Activated CD8-positive, alpha-beta memory T cell treated with anti-CD3 and anti-CD28 coated beads, Interleukin-2, amount 50 U/mL, for 24 hours (primary cell): ENCODE results near the gene TP63.
"Not testable (repeated sequence)": the region's sequence is repeated elsewhere in the genome, so short reads cannot be mapped to it uniquely, and the experiment has no call there.

ENCODE experiments used
- DNase-seq: peaks from one replicate; pipeline ENCODE4 v3.0.0-alpha.2; 2020; ENCODE audit errors: extremely low read depth

The TP63 gene

GRCh38 chr3:189631373-189631408 lies at the start of gene TP63:
TSS of gene TP63 (plus strand) at chr3:189631389. CDS start at chr3:189631516, 127 bp downstream.
- no peak for DNase-seq

GRCh38 chr3:189582179-189582578 lies 49.0 kb upstream of the TP63 start:
- DNase-seq, result no peak

- DNase-seq, result no peak
Observed at GRCh38 chr3:189584645-189585044, 46.5 kb upstream of the TP63 start.

GRCh38 chr3:189586941-189587663 lies 44.1 kb upstream of the TP63 start:
- no peak for DNase-seq

- DNase-seq, result no peak
Observed at GRCh38 chr3:189587664-189588040, 43.5 kb upstream of the TP63 start.

- no peak for DNase-seq
Observed at GRCh38 chr3:189588070-189588469, 43.1 kb upstream of the TP63 start.

GRCh38 chr3:189588475-189589178 lies 42.6 kb upstream of the TP63 start:
- no peak for DNase-seq

- no peak for DNase-seq
Observed at GRCh38 chr3:189589179-189589569, 42.0 kb upstream of the TP63 start.

- DNase-seq, result no peak
Observed at GRCh38 chr3:189590223-189590622, 41.0 kb upstream of the TP63 start.

GRCh38 chr3:189593581-189593980 lies 37.6 kb upstream of the TP63 start:
- DNase-seq, result no peak

GRCh38 chr3:189596078-189596979 lies 34.9 kb upstream of the TP63 start:
- DNase-seq, result not testable (repeated sequence)

GRCh38 chr3:189597918-189598317 lies 33.3 kb upstream of the TP63 start:
- DNase-seq, result no peak

- DNase-seq, result no peak
Observed at GRCh38 chr3:189598530-189599225, 32.5 kb upstream of the TP63 start.

- DNase-seq, result no peak
Observed at GRCh38 chr3:189602471-189602870, 28.7 kb upstream of the TP63 start.

GRCh38 chr3:189605717-189606116 lies 25.5 kb upstream of the TP63 start:
- no peak for DNase-seq

- no peak for DNase-seq
Observed at GRCh38 chr3:189606774-189607173, 24.4 kb upstream of the TP63 start.

GRCh38 chr3:189612641-189613040 lies 18.5 kb upstream of the TP63 start:
- not testable (repeated sequence) for DNase-seq

GRCh38 chr3:189613122-189613521 lies 18.1 kb upstream of the TP63 start:
- DNase-seq, result no peak

- no peak for DNase-seq
Observed at GRCh38 chr3:189621948-189622603, 9.1 kb upstream of the TP63 start.

GRCh38 chr3:189622629-189623028 lies 8.6 kb upstream of the TP63 start:
- DNase-seq, result no peak

GRCh38 chr3:189624130-189624529 lies 7.1 kb upstream of the TP63 start:
- no peak for DNase-seq

GRCh38 chr3:189625071-189625470 lies 6.1 kb upstream of the TP63 start:
- no peak for DNase-seq
